ENCODE results near the gene AAMP.

GRCh38 chr2:218229239-218229638 is 40.7 kb downstream of the AAMP start:
- no peak for TF ChIP-seq ZNF768 (tag by site-specific recombination; IDR thresholded peaks at IDR 0.05)
- TF ChIP-seq ZNF692 (tag by site-specific recombination; IDR thresholded peaks at IDR 0.05), result no peak
- no peak for TF ChIP-seq ZNF23 (tag by site-specific recombination; IDR thresholded peaks at IDR 0.05; ENCODE audit: borderline replicate concordance)
- no peak for TF ChIP-seq CTCF (tag by site-specific recombination; IDR thresholded peaks at IDR 0.05)
- TF ChIP-seq ZBTB21 (tag by site-specific recombination; IDR thresholded peaks at IDR 0.05), result no peak
- no peak for TF ChIP-seq ZNF138 (tag by site-specific recombination; IDR thresholded peaks at IDR 0.05; ENCODE audit: borderline replicate concordance)
- TF ChIP-seq ZNF311 (tag by site-specific recombination; IDR thresholded peaks at IDR 0.05; ENCODE audit: borderline replicate concordance), result no peak
- no peak for TF ChIP-seq ZBTB49 (tag by site-specific recombination; IDR thresholded peaks at IDR 0.05; ENCODE audit: low read depth)
- no peak for TF ChIP-seq ZFP69B (tag by site-specific recombination; IDR thresholded peaks at IDR 0.05)
- TF ChIP-seq AEBP2 (tag by site-specific recombination; IDR thresholded peaks at IDR 0.05; ENCODE audit: borderline replicate concordance), result no peak
- no peak for TF ChIP-seq GLI2 (tag by site-specific recombination; IDR thresholded peaks at IDR 0.05; ENCODE audit: borderline replicate concordance, low read depth)
- TF ChIP-seq ZNF707 (tag by site-specific recombination; IDR thresholded peaks at IDR 0.05), result no peak
- no peak for TF ChIP-seq TCF7L2 (IDR thresholded peaks at IDR 0.05; ENCODE audit: borderline replicate concordance, low read depth, low read length)

Data from HEK293 (cell line).